CD4-positive, alpha-beta T cell (primary cell): ENCODE results near the gene LRRC49. TPM values are rescaled to one million over a fixed set of nuclear protein-coding genes. Genes with fewer than 3 reads are reported as not detected.

ENCODE experiments used
- ATAC-seq: fragments of 200-7000 bp; cut with Tn5 transposase; one replicate; pipeline ENCODE4 v1.10.0; 2022; ENCODE audit warnings: mild to moderate bottlenecking; ENCODE audit not compliant: poor library complexity
- CTCF ChIA-PET: fragments of 350-600 bp; sonication (Branson Sonifier 250); formaldehyde crosslinking; loops from one replicate; lab custom pipeline; 2021; ENCODE audit warnings: antibody characterized with exemption, inconsistent platforms; lab: Charles Lee
- POLR2A ChIA-PET: fragments of 350-600 bp; sonication (Branson Sonifier 250); formaldehyde crosslinking; loops from one replicate; lab custom pipeline; 2021; ENCODE audit warnings: antibody characterized with exemption, inconsistent platforms; lab: Charles Lee
- DNase-seq, 14 experiments: peaks; one replicate each; pipeline ENCODE4 v3.0.0-alpha.2; 2013 to 2020; ENCODE audit warnings: mixed read lengths in 2 of 14
- H3K27ac ChIP-seq, 2 donors: one replicate each; pipeline versions ENCODE4 v1.5.1 to v1.7.0; 2013; ENCODE audit warnings: low read length in 2 of 2, low read depth in 1 of 2, mild to moderate bottlenecking in 1 of 2
- H3K27me3 ChIP-seq, 2 experiments: 1 replicate in 1 of 2; 2 replicates in 1 of 2; pipeline versions ENCODE4 v1.6.1 to v1.7.0; 2013; ENCODE audit warnings: low read length in 2 of 2, control low read depth in 1 of 2, mild to moderate bottlenecking in 1 of 2, moderate library complexity in 1 of 2; ENCODE audit not compliant: insufficient read depth in 2 of 2, control insufficient read depth in 1 of 2
- H3K36me3 ChIP-seq: one replicate; pipeline ENCODE4 v1.6.1; 2013; ENCODE audit warnings: low read length, control low read depth; ENCODE audit not compliant: insufficient read depth
- H3K4me1 ChIP-seq: one replicate; pipeline ENCODE4 v1.6.1; 2013; ENCODE audit warnings: low read length, control low read depth; ENCODE audit not compliant: insufficient read depth
- H3K4me3 ChIP-seq: one replicate; pipeline ENCODE4 v1.5.1; 2013; ENCODE audit warnings: mild to moderate bottlenecking, low read length, moderate library complexity
- H3K9me3 ChIP-seq, 2 experiments: 1 replicate in 1 of 2; 2 replicates in 1 of 2; pipeline versions ENCODE4 v1.6.1 to v1.7.0; 2013; ENCODE audit warnings: low read length in 2 of 2, mild to moderate bottlenecking in 2 of 2, control low read depth in 1 of 2, moderate library complexity in 1 of 2; ENCODE audit not compliant: control insufficient read depth in 1 of 2, insufficient read depth in 1 of 2
- H3K27ac Mint-ChIP-seq: one replicate; pipeline ENCODE4 v1.8.0; 2020; ENCODE audit warnings: mixed read lengths
- H3K27me3 Mint-ChIP-seq: one replicate; pipeline ENCODE4 v1.8.0; 2021; ENCODE audit warnings: mixed read lengths
- H3K36me3 Mint-ChIP-seq: one replicate; pipeline ENCODE4 v1.8.0; 2021; ENCODE audit warnings: low read depth, mixed read lengths
- H3K4me1 Mint-ChIP-seq: one replicate; pipeline ENCODE4 v1.8.0; 2021; ENCODE audit warnings: low read depth, mixed read lengths
- H3K4me3 Mint-ChIP-seq: one replicate; pipeline ENCODE4 v1.8.0; 2020; ENCODE audit warnings: mild to moderate bottlenecking, mixed read lengths
- H3K9me3 Mint-ChIP-seq: one replicate; pipeline ENCODE4 v1.8.0; 2020; ENCODE audit warnings: mixed read lengths
- CTCF ChIP-seq: fragments of 200-600 bp; IDR thresholded peaks from one replicate; pipeline ENCODE4 v1.8.0; 2022; ENCODE audit warnings: antibody characterized with exemption, mild to moderate bottlenecking
- intact Hi-C, 2 experiments: fragments of 100-400 bp; cut with DNase I in 1 of 2; cut with micrococcal nuclease in 1 of 2; formaldehyde crosslinking; loops; one replicate each; pipeline versions ENCODE4 v1.15.1 to v1.9.0; 2023 to 2025; cut with DNase I, micrococcal nuclease
- total RNA-seq, 174 experiments: library from RNA in 2 of 174; stranded (reverse) in 2 of 174; gene quantifications; one replicate each; pipeline ENCODE4 v1.2.3 and lab custom pipeline; 2021 to 2026

The LRRC49 gene
- total RNA-seq, 2 experiments from 2014 or later = 0.39 to 0.49 TPM

- TF ChIP-seq CTCF = no peak
- no peaks in the 10 kb centered on the region for H3K4me1 ChIP-seq
- Mint-ChIP-seq H3K27ac (no peak overlapping the region), H3K4me1 (no peaks in the 10 kb centered on the region), H3K4me3 (no peak overlapping the region), H3K9me3 (peaks cover 2% of the 10 kb centered on the region), H3K27me3 (peaks cover 70% of the 10 kb centered on the region), H3K36me3 (no peaks in the 10 kb centered on the region)
- ATAC-seq (no peak), DNase-seq (no peak)
- H3K4me3 ChIP-seq = no peak overlapping the region
- H3K27ac ChIP-seq = no peak overlapping the region
- H3K9me3 ChIP-seq = no peaks in the 10 kb centered on the region
- H3K27me3 ChIP-seq = peaks cover 11 to 13% of the 10 kb centered on the region in 2 experiments
- H3K36me3 ChIP-seq = no peaks in the 10 kb centered on the region
- POLR2A ChIA-PET = no interaction called here
- CTCF ChIA-PET = no interaction called here
- intact Hi-C loops = no loop called here
Measured at GRCh38 chr15:71088683-71089082, 196.1 kb downstream of the LRRC49 start.

- Mint-ChIP-seq H3K27me3 (peaks cover 64% of the 10 kb centered on the region), H3K4me1 (no peaks in the 10 kb centered on the region), H3K4me3 (no peak overlapping the region), H3K36me3 (no peaks in the 10 kb centered on the region), H3K27ac (no peak overlapping the region), H3K9me3 (peaks cover 2% of the 10 kb centered on the region)
- no peaks in the 10 kb centered on the region for H3K9me3 ChIP-seq
- DNase-seq = no peak
- POLR2A ChIA-PET = no interaction called here
- ATAC-seq = no peak
- CTCF ChIA-PET = no interaction called here
- peaks cover 11 to 12% of the 10 kb centered on the region in 2 experiments for H3K27me3 ChIP-seq
- H3K27ac ChIP-seq = no peak overlapping the region
- H3K4me3 ChIP-seq = no peak overlapping the region
- TF ChIP-seq CTCF = no peak
- no peaks in the 10 kb centered on the region for H3K4me1 ChIP-seq
- H3K36me3 ChIP-seq = no peaks in the 10 kb centered on the region
- intact Hi-C loops = no loop called here
Measured at GRCh38 chr15:71089801-71090200, 197.2 kb downstream of the LRRC49 start.

GRCh38 chr15:71091601-71092000, 199.0 kb downstream of the LRRC49 start:
- CTCF ChIA-PET = no interaction called here
- Histone ChIP-seq H3K4me3 (no peak overlapping the region), H3K27me3 (peaks cover 3 to 9% of the 10 kb centered on the region in 2 experiments), H3K27ac (no peak overlapping the region), H3K9me3 (no peaks in the 10 kb centered on the region), H3K4me1 (no peaks in the 10 kb centered on the region), H3K36me3 (no peaks in the 10 kb centered on the region)
- intact Hi-C loops = no loop called here
- no peak for TF ChIP-seq CTCF
- Mint-ChIP-seq H3K36me3 (no peaks in the 10 kb centered on the region), H3K27me3 (peaks cover 50% of the 10 kb centered on the region), H3K9me3 (peaks cover 5% of the 10 kb centered on the region), H3K4me1 (no peaks in the 10 kb centered on the region), H3K4me3 (no peak overlapping the region), H3K27ac (no peak overlapping the region)
- ATAC-seq (no peak), DNase-seq (no peak)
- POLR2A ChIA-PET = no interaction called here
